GM19397 (cell line): Measurements from ENCODE around the gene FMNL3.
A peak's percentile ranks its signal among the peaks of the same experiment; 100 is the strongest.

Experiments
- ATAC-seq: cut with Tn5 transposase; IDR thresholded peaks from one replicate; pipeline ENCODE4 v1.9.1; 2021; ENCODE audit warnings: mild to moderate bottlenecking, moderate library complexity; ENCODE audit not compliant: unreplicated experiment

FMNL3 gene

GRCh38 chr12:49635656-49636055 lies 71.5 kb downstream of the FMNL3 start:
- ATAC-seq = no peak

- no peak for ATAC-seq
These were observed 72.2 kb downstream of the FMNL3 start for GRCh38 chr12:49635036-49635435.

GRCh38 chr12:49633703-49634345 lies 73.4 kb downstream of the FMNL3 start:
- no peak for ATAC-seq

- ATAC-seq = no peak
These were observed 74.1 kb downstream of the FMNL3 start for GRCh38 chr12:49632986-49633702.

- ATAC-seq = no peak
These were observed 74.8 kb downstream of the FMNL3 start for GRCh38 chr12:49632401-49632800.

GRCh38 chr12:49631336-49631907 lies 75.8 kb downstream of the FMNL3 start:
- ATAC-seq = no peak

- ATAC-seq = no peak
These were observed 79.3 kb downstream of the FMNL3 start for GRCh38 chr12:49627752-49628360.

- ATAC-seq = no peak
These were observed 80.4 kb downstream of the FMNL3 start for GRCh38 chr12:49626836-49627235.

- no peak for ATAC-seq
These were observed 80.9 kb downstream of the FMNL3 start for GRCh38 chr12:49626169-49626835.

- ATAC-seq = no peak
These were observed 82.2 kb downstream of the FMNL3 start for GRCh38 chr12:49624921-49625577.

- ATAC-seq = peak; percentile 72
These were observed 83.9 kb downstream of the FMNL3 start, which contains the start of gene PRPF40B for GRCh38 chr12:49623142-49623904. PRPF40B (plus strand) TSS chr12:49623561; CDS start chr12:49623591, 30 bp downstream.

GRCh38 chr12:49622501-49623141 lies 84.6 kb downstream of the FMNL3 start:
- peak; percentile 31 for ATAC-seq

- ATAC-seq = no peak
These were observed 85.3 kb downstream of the FMNL3 start for GRCh38 chr12:49621651-49622500.

GRCh38 chr12:49619286-49619685 lies 87.9 kb downstream of the FMNL3 start:
- ATAC-seq = no peak

GRCh38 chr12:49618576-49618975 lies 88.6 kb downstream of the FMNL3 start:
- ATAC-seq = no peak

- ATAC-seq = no peak
These were observed 90.5 kb downstream of the FMNL3 start for GRCh38 chr12:49616533-49617219.

GRCh38 chr12:49615725-49616124 lies 91.5 kb downstream of the FMNL3 start:
- no peak for ATAC-seq

- ATAC-seq = no peak
These were observed 95.0 kb downstream of the FMNL3 start for GRCh38 chr12:49612210-49612609.
